ENCODE measurements around the gene BUD13. TPM values are rescaled to one million over a fixed set of nuclear protein-coding genes. Genes with fewer than 3 reads are reported as not detected.

BUD13 gene
- total and polyA plus RNA-seq, 9 of the 15 experiments (the other 6 are each of a cell fraction or from before 2014, with no cell fraction given): 9.5 to 34.1 (median 27.1) TPM

DNA sequence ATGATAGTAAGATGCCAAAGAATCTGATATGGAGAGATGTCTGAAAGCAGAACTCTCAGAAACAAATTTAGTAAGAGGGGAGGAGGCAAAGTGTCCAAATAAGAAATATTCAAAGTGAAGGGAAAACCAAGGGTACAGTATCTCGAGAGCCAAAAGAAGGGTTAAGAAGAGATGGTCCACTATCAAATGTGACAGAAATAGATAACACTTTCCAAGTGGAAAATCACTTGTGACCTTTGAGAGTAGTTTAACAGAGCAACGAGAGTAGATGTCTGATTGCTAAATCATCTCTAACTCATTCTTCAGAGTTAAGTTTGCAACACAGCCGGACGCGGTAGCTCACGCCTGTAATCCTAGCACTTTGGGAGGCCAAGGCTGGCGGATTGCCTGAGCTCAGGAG, 4.3 kb upstream of the BUD13 start (continued):
- TF ChIP-seq SAFB2 (IDR thresholded peaks at IDR 0.05; ENCODE audit: borderline replicate concordance, low read depth, low read length, severe bottlenecking): no peak
- TF ChIP-seq, protein P1, sequence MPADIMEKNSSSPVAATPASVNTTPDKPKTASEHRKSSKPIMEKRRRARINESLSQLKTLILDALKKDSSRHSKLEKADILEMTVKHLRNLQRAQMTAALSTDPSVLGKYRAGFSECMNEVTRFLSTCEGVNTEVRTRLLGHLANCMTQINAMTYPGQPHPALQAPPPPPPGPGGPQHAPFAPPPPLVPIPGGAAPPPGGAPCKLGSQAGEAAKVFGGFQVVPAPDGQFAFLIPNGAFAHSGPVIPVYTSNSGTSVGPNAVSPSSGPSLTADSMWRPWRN (IDR thresholded peaks at IDR 0.05; ENCODE audit: low read depth): no peak
- peak; percentile 8; the same call in 1 of the 2 replicates for TF ChIP-seq SOX6 (IDR thresholded peaks at IDR 0.05)
- 0 out of 2 replicates have a peak, but pooled peaks have one; percentile 68 for TF ChIP-seq LCOR (CRISPR knock-in tag; IDR thresholded peaks at IDR 0.05)
- TF ChIP-seq, protein P2, sequence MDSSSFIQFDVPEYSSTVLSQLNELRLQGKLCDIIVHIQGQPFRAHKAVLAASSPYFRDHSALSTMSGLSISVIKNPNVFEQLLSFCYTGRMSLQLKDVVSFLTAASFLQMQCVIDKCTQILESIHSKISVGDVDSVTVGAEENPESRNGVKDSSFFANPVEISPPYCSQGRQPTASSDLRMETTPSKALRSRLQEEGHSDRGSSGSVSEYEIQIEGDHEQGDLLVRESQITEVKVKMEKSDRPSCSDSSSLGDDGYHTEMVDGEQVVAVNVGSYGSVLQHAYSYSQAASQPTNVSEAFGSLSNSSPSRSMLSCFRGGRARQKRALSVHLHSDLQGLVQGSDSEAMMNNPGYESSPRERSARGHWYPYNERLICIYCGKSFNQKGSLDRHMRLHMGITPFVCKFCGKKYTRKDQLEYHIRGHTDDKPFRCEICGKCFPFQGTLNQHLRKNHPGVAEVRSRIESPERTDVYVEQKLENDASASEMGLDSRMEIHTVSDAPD (CRISPR knock-in tag; IDR thresholded peaks at IDR 0.05): no peak
- no peak for TF ChIP-seq ZSCAN32 (CRISPR knock-in tag; IDR thresholded peaks at IDR 0.05)
- no peak for TF ChIP-seq TCF7 (IDR thresholded peaks at IDR 0.05; ENCODE audit: borderline replicate concordance)
- TF ChIP-seq RBM15 (IDR thresholded peaks at IDR 0.05; ENCODE audit: insufficient read depth, low read length): no peak
- TF ChIP-seq POLR2AphosphoS5 (IDR thresholded peaks at IDR 0.05; ENCODE audit: control insufficient read depth, insufficient read depth, low read depth, low read length): no peak
- no peak for TF ChIP-seq ZNF431 (CRISPR knock-in tag; IDR thresholded peaks at IDR 0.05)
- no peak for TF ChIP-seq SMARCB1 (IDR thresholded peaks at IDR 0.05; ENCODE audit: insufficient read length, low read depth)
- TF ChIP-seq ZNF174 (CRISPR knock-in tag; IDR thresholded peaks at IDR 0.05): no peak
- TF ChIP-seq ZBED1 (IDR thresholded peaks at IDR 0.05): no peak
- TF ChIP-seq RAD21 (CRISPR knock-in tag; conservative IDR thresholded peaks at IDR 0.05 in 1 of 2, IDR thresholded peaks at IDR 0.05 in 1 of 2): no peak
- peak; percentile 84 for TF ChIP-seq CEBPB (tag; IDR thresholded peaks at IDR 0.05)
- TF ChIP-seq RBM22 (IDR thresholded peaks at IDR 0.05; ENCODE audit: low read depth, low read length, poor library complexity, severe bottlenecking): no peak
- TF ChIP-seq POLR2B (IDR thresholded peaks at IDR 0.05; ENCODE audit: low read depth, partially characterized antibody): no peak
- TF ChIP-seq ZNF561 (CRISPR knock-in tag; conservative IDR thresholded peaks at IDR 0.05): no peak
- no peak for TF ChIP-seq NFATC3 (IDR thresholded peaks at IDR 0.05)
- peak; percentile 39 to 93; a peak in 2 of 4 replicates for TF ChIP-seq RCOR1 (IDR thresholded peaks at IDR 0.05; ENCODE audit: borderline replicate concordance in 1 of 2, low read depth in 2 of 2, low read length in 2 of 2)
- TF ChIP-seq MED1 (CRISPR knock-in tag; IDR thresholded peaks at IDR 0.05; ENCODE audit: borderline replicate concordance): no peak
- no peak for TF ChIP-seq PPARD (CRISPR knock-in tag; IDR thresholded peaks at IDR 0.05)
- TF ChIP-seq CCNT2 (IDR thresholded peaks at IDR 0.05; ENCODE audit: borderline replicate concordance, extremely low read depth, insufficient read length, low read depth, low read length): peak; percentile 23
- TF ChIP-seq HCFC1 (IDR thresholded peaks at IDR 0.05; ENCODE audit: low read depth, low read length): no peak
